Activated T-cell treated with anti-CD3 and anti-CD28 coated beads for 1 hour (primary cell): Measurements from ENCODE around the gene CAV1.
A peak's percentile ranks its signal among the peaks of the same experiment; 100 is the strongest.

ENCODE experiments used
- DNase-seq: peaks from one replicate; pipeline ENCODE4 v3.0.0-alpha.2; 2020; ENCODE audit warnings: low read depth

Gene CAV1

DNA sequence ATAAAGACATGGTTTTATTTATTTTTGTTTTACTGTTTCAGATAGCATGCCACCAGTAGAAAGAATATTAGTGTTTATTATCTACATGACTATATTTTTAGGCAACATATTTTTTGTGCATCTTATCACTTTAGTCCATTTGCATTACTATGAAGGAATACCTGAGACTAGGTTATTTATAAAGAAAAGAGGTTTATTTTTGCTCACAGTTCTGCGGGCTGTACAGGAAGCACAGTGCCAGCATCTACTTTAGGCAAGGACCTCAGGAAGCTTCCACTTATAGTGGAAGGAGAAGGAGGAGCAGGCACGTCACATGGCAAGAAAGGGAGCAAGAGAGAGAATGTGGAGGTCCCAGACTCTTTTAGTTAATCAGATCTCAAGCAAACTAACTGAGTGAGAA is 19.6 kb upstream of the CAV1 start:
- DNase-seq = no peak

DNA sequence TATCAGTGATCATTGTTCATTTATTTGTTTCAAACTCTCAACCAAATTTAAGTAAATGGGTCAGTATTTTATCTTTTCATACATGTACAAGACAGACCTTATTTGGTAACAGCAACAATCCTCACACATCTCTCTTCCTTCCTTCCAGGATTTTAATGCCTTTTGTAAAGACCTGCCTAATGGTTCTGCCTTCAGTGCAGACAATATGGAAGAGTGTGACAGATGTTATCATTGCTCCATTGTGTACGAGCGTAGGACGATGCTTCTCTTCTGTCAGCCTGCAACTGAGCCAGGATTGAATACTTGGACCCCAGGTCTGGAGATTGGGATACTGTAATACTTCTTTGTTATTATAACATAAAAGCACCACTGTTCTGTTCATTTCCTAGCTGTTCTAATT is 19.0 kb upstream of the CAV1 start:
- no peak for DNase-seq

GRCh38 chr7:116509982-116510579 is 14.8 kb upstream of the CAV1 start:
- DNase-seq = no peak

GRCh38 chr7:116510795-116511194 is 14.0 kb upstream of the CAV1 start:
- no peak for DNase-seq

DNA sequence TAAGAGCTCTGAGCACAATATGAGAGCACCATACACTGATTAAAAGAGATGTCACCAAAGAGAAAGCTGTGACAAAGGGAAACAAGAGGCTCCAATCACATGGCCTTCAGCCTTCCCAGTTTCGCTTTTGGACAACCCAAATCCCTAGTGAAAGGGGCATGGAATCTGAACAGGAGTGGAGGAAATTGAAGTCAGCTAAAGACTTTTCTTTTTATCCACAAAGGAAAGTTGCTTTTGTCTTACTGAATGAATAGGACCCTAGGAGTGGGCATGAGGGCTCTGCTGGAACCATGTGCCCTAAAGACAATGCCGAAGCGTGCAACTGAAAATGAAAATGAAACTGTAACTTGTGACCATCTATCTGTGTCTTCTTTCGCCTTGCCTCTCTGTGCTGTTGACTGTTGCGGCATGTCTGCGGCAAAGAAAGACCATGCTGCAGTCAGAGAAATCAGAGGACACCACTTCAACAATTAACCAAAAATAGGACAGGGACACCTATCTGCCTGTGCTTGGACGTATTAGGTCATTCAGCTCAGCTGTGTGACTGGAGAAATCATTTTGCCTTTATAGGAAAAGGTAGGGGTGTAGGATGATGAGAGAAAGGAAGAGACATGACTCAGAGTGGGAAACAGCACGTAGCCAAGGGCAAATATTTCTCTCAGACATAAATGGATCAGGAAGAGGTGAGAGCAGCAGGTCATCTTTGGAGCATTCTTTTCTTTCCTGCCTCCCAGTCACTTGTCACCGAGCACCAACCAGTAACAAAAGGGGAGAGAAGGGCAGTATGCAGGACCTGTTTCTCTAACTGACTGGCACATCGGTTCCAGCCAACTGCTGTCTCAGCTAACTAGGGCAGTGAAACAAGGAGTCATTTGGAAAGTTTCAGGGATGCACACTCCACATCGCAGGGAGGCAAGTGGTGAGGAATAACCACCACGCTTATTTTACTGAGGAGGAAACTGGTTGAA is 13.0 kb upstream of the CAV1 start:
- no peak for DNase-seq

DNA sequence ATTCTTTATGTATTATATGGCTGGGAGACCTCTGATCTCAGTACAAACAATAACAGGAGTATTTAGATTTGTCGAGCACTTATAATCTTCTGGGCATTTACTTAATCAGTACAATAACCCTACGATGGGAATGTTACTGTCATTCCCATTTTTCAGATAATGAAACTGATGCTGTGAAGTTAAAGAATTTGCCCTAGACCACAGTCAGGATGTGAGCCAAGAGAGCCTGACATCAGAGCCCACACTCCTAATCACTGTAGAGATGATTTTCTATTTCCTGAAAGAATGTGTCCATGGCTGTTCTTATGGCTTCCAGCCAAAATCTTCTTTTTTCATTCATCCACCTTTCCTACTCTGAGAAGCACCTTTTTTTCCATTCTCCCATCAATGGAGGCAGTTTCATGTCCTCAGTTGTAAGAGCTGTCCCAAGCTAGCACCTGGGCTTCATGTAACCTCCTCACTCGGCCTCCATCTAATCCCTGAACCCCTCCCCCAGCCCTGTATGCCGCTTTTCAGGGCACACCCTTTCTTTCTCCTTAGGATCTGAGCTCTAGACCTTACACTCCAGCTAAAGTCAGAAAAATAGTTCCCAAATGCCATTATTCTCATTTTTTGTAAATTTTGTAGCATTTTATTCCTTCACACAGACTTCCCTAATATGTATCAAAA is 12.2 kb upstream of the CAV1 start:
- DNase-seq = no peak

DNA sequence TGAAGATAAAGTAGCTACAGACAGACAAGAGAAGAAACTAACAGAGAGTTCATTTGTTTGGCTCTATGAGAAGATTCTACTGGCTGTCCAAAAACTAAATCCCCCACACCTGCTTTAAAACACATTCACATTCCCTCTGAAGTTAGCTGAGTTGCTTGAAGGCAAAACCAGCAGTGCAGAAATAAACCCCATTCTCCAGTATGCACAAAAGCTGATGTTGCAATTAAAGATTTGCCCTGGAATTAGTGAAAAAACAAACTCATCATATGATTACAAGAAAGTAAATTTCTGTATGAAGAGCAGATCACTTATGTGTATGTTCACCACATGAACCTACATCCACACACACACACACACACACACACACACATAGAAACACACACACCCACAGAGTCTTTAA is 9.3 kb upstream of the CAV1 start:
- no peak for DNase-seq

DNA sequence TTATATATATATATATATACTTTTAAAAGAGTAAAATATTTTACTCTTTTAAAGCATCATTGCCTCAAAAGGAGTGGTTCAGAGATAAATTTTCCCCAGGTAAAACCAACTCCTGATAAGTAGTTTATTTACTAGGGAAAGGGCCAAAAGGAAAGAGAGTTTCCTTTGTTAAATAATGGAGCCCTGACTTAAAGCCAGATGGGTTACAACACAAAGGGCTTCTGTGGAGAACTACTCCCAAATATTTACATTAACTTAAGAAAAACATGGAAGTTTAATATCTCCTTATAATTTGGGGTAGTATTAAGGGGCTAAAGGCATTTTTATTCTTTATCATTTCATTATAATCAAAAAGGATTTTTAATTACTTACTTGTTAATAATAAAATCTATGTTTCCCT is 8.5 kb upstream of the CAV1 start:
- no peak for DNase-seq

DNA sequence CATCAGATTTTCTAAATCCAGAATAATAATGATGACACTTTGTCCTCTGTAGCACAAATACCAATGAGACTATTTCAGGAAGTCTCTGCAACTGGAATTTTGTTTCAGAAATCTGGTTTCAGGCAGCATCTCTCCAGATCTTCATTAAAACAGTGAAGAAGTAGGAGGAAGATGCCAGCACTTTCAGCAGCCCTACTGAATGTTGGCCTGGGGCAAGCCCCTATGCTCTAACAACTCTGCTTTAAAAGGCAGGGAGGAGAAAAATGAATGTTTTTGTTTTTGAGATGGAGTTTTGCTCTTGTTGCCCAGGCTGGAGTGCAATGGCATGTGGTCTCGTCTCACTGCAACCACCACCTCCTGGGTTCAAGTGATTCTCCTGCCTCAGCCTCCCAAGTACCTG is 7.2 kb upstream of the CAV1 start:
- no peak for DNase-seq

GRCh38 chr7:116518961-116519360 is 5.9 kb upstream of the CAV1 start:
- no peak for DNase-seq

DNA sequence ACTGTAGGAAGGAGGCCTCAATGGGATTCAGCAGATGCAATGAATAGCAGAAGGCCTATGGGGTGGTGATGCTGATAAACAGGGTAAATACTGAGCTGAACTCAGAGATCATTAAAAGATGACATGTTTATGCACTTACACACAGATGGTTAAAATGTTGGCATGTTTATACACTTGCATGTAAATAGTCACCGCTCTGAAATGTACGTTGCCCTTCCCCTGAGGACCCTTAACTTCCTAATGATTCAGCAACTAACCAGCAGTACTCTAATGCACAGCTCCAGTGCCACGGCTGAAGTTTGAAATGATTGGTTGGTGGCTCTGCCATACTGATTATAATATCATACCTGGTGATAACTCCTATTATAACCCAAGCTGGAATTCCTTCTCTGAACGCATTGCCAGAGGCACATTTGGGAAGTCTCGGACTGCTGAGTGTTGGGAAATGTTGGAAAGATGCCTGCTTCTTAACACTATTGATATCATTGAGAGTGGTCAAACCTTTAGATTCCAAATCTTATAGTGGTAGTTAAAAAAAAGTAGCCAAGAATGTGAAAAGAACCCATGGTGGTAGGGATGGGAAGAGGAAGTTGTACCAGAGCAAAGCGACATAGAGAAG is 3.7 kb upstream of the CAV1 start:
- DNase-seq = no peak

DNA sequence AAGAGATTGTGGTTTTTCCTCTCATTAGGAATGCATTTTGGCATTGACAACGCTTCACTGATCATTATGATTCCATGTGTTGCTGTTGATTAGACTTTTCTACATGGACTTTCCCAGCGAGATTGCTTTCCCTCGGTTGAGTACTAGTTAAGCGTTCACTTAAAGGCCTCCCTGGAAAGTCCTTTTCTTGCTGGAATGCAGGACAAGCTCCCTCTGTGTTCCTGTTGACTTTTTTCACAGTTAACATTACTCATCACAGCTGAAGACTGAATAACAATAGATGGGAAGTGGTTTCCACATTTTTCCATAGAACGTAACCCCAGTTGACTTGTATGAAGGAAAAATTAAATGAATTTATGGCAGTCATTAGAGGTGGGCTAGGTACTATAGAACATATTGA is 2.6 kb upstream of the CAV1 start:
- DNase-seq = no peak

GRCh38 chr7:116524221-116524608 is 621 bp upstream of the CAV1 start:
- DNase-seq = no peak

DNA sequence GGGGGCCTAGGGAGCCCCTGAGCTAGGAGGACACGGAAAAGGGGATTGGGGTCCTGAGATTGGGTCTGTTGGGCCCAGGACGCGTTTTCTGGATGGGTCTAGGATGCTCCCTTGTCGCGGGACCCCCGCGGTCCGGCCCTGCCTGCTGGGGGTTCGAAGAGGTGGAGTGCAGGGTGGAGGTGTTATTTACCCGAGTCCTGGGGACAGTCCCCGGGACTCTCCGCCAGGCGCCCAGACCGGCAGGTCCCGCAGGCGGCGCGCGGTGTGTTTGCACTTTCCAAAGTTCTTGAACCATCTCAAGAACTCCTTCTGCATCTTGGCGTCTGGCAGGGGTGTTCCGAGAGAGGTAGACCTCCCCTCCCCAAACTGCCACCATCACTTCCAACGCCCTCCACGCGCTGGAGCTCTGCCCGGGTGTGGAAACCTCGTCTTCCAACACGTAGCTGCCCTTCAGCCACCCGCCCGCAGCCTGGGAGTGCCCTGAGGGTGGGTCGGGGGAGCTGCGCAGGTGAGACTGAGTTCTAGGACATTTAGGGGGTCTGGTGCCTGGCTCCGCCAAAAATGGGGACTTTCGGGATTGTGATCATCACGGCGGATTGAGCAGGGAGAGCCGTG is 569 bp downstream of the CAV1 start:
- no peak for DNase-seq

- DNase-seq = peak; percentile 46
These were observed 1.4 kb downstream of the CAV1 start for GRCh38 chr7:116525913-116526861.

DNA sequence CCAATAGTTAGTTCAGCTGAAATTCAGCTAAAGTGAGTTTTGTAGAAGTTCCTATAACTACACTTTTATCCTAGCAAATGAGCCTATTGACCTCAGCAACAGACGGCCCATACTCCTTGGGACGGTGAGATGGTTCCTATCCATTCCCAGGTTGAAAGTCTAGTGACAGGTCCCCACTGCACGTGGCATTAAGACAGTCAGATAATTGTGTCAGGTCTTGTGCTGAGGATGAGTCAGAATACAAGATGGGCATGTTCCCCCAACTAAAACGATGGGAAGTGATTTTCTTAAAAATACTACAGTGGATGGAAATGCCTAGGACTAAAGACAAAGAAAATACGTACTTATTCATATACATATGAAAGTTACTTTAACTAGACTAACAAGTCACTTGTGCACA is 2.1 kb downstream of the CAV1 start:
- DNase-seq = no peak

DNA sequence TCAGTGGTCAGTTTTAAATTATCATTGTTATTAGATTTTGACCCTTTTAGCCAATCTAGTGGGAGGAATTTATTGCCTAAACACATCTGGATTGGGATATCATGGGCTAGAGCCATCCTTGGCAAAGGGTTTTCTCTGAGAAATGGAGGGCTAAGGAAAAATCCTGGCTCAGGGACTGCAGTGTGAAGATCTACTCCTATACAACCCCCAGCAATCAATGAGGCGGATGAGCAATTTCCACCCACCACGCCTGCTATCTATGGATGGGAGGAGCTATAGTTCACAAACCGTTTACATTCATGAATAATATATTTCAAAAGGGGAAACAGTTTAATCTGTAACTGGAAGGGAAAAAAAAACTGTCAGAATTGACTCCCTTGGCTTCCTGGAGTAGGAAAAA is 2.7 kb downstream of the CAV1 start:
- DNase-seq = no peak

DNA sequence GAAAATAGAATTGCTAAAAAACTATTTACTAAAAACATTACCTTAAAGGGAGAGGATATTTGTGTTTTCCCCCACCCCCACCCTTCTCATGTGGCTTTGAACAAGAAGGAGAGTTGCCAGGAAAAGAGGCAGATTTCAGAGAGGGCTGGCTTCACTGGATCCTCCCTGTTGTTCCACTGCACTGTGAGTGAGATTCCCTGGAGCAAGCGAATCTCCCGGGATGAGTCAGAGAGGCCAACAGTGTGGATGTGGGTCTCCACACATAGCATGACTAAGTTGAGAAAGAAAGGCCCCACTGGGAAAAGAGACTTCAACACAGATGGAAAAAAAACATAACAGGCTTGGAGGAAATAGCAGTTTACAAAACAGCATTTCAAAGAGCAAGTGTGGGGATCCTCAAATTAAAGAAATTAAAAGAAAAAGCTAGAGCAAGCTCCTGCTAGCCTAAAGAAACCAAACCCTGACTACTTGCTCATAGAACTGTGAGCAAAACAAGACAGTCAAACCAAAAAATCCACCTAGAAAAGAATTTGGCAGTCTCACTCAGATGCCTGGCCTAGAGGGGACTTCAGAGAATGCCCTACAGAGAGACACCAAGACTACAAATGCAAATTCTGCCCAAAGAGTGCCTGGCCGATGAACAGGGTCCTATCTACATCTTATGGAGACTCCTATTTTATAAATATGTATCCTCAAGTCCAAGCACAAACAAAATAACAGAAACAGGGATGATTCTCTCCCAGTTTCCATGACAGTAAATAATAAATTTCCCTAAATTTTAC is 3.4 kb downstream of the CAV1 start:
- no peak for DNase-seq

DNA sequence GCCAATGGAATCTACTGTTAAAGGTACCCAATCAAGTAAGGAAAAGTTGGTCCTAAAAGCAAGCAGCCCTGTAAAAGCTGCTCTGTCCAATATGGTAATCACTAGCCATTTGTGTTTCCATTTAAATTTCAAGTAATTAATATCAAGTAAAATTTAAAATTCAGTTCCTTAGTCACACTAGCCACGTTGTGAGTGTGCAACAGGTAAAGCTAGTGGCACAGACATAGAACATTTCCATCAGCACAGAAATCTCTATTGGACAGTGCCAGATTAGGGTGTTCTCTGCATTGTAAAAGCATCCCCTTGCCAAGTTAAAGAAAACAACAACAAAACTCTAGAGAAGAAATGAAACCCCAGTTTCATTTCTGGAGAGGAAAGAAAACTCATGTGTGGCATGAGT is 4.4 kb downstream of the CAV1 start:
- DNase-seq = no peak

DNA sequence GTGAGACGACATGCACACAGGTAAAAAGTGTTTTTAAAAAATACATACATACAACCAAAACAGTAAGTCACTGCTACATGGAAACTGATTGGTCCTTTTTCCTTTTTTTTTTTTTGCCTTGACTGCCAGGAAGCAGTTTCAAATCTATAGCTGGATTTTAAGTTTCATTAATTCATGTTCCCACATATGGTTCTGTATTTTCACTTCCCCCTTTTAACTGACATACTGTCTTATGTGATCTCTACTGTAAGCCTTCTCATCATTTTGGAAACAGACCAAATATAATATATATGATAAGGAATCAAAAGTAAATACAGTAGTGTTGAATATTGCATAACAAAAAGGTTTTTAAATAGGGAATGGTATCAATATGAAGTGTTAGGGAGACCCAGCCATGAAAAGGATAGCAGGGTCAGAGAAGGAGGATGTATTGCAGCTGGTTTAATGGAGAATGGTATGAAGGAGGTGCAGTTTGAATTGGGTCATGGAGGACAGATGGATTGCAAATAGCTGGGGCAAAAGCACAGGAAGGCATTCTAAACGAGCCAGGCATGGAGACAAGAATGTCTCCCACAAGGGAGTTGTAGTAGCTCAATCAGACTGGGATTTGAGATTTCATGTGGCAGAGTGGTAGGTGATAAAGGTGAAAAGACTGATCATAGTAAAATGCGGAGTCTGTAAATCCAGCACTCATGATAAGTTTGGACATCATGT is 5.4 kb downstream of the CAV1 start:
- DNase-seq = no peak
